NCI-H460 (cell line): Measurements from ENCODE around the gene PSTPIP1. TPM values are rescaled to one million over a fixed set of nuclear protein-coding genes. Genes with fewer than 3 reads are reported as not detected.
A peak's percentile ranks its signal among the peaks of the same experiment; 100 is the strongest.

ENCODE experiments used
- DNase-seq: peaks from one replicate; pipeline ENCODE4 v3.0.0-alpha.2; 2016; ENCODE audit warnings: low read depth; ENCODE audit errors: extremely low read depth
- total RNA-seq: library from RNA; depleted of rRNA; stranded (reverse); fragments of >200 nt; shearing (Covaris generic); gene quantifications from 2 replicates; pipeline ENCODE4 v1.2.3, GENCODE V29; 2014

PSTPIP1 gene
- total RNA-seq, 1 experiment from 2014 or later, result not detected

DNA sequence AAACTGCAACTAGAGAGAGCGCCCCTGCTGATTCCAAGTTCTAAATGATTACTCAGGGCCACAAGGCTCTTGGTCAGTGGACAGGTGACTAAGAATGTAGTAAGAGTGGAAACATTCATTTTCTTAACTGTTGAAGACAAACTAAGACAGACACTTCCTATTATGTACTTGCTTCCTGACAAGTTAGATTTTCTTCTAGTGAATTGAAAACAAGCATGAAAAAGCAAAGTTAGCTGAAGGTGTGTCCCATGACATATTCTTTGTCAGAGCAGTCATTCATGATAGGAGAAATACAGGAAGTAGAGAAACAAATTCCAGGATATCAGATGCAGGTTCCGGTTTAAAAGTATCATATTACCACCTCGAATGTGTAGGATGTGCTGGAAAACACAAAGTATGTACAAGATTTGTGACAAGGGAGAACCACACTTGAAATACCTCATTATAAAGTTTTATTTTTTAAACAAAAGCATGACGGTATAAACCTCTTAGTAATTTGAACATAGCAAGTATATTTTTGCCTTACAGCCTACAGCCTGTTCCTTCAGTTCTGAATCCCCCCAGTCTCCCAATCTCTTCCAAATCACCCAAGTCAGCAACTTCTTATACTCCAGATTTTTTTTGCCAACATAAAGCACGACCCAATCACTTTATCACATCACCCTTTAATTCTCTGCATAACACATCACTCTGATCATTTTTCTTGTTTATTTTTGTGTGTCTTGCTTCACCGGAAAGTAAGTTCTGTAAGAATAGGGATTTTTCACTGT, 69.8 kb downstream of the PSTPIP1 start:
- no peak for DNase-seq

DNA sequence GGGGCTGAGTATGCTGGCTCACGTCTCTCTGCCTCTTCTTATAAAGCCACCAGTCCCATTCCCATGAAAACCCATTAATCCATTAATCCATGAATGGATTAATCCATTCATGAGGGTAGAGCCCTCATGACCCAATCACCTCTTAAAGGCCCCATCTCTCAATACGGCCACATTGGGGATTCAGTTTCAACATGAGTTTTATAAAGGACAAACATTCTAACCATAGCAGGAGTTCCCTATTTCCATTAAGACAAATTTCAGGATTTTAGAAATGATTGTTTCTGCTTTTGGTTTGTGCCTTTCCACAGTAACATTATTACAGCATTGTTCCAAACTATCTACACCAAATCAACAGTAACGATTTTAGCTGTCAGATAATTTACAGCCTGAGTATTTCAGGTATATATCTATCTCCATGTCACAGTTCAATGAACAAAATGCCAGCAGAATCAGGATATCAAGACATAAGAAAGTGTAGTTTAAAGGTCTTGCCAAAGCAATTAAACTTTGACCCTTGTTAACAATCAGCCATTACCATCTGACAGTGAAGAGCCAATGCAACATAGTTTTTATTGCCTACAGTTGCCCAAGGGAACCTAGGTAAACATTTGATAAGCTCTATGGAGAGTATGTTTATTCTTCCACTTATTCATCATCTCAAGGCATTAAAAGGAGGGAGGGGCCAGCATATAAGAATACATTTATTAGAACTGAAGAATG, 72.2 kb downstream of the PSTPIP1 start:
- no peak for DNase-seq

DNA sequence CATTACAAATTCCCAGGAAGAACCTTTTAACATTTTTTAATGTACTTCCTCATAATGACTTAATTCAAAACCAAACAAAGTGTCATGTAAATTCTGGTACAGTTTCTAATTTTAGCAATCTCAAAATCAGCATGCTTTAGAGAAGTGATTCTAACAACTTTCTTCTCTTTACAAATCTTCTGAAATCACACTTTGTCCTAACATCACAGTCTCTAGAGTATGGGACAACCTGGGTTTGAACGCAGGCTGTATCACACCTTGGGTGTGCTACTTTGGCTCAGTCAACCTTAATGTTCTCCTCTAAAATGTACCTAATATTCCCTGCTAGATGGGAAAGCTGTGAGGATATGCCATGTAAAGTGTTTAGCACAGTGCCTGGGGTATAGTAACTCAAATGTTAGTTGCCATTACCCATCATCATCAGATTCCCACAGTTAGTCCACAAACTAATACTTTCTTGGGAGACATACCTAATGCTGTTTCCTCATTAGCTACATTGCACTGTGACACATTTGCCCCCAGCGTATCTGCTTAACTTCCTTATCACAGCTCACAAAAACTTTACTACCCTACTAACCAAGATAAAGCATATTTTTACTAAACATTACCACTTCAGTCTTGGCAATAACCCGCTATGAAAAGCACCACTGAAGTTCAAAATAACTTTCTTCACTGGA, 72.9 kb downstream of the PSTPIP1 start:
- no peak for DNase-seq

DNA sequence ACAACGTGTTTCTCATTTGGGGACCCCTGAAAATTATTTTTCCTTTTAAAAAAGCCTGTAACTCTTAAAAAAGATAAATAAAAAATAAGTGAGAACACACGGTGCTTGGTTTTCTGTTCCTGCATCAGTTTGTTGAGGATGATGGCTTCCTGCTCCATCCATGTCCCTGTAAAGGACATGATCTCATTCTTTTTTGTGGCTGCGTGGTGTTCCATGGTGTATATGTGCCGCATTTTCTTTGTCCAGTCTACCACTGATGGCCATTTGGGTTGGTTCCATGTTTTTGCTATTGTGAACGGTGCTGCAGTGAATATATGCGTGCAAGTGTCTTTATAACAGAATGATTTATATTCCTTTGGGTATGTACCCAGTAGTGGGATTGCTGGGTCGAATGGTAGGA, 73.7 kb downstream of the PSTPIP1 start:
- DNase-seq, result no peak

DNA sequence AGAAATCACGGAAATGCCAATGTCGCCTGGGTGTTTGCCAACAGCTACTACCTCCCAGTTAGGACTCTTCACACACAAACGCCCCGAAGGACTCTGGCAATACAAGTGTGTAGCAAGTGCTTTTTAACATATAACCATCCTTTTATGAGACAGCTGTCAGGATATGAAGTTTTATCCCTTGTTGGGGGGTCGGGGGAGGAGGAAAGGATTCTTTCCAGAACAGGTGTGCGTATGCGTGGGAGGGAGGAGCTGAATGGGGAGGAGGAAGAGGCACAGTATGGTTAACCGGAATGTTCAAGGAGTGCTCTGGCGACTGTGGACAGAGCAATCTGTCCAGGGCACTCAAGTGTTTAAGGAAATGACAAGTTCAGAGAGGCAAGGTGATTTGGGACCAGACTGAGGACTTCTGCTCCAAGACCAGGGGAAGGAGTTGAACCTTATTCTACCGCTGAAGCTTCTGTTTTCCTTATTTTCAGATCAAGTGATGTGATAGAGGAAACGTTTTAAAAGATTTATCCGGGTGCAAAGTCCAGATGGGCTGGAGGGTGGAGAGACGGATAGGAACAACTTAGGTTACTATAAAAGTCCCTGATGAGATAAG, 74.7 kb downstream of the PSTPIP1 start:
- no peak for DNase-seq

DNA sequence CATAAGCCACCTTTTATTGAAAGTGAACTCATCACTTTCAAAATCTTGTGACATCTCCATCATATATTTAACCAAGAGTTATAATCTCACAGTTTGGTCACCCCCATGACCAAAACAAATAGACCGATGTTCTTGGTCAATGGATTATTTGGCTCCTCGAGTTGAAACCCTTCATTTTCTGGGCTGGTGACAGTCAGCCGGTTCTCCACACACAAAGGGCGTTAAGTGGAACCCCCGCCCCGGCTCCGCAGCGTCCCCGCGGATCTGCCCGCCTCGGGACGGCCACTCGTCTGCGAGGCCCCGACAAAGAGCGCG, 75.2 kb downstream of the PSTPIP1 start:
- DNase-seq, result no peak

DNA sequence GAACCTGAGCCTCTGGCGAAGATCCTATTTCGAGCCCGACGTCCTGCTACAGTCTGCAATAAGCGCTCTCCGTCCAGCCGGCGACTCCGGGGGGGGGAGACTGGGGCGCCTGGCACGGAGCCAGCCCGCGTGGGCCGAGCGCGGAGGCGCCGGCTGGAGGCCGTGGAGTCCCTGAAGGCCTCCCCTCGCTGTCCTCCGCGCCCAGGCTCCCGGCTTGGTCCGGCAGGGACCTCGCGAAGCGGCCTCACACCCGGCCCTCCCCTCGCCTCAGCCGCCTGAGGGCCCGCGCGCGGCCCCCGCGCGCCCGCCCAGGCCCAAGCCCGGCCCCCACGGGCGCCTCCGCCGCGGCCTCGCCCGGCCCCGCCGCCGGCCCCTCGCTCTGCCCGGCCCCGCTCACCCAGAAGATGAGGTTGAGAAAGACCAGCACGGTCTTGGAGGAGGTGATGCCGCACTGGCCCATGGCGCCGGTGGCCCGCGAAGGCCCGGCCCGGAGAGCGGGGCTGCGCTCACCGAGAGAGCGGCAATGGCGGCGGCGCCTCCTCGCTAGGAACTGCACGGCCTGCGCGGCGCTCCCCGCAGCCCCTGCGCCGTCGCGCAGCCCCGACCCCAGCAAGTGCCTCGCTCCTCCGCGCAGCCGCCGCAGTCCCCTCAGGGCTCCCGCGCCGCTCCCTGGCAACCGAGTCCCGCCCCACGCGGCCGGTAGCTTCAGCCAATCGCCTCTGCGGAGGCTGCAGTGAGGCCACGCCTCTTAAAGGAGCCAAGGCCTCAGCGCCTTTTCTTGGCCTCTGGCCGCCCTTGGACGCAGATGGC, 75.8 kb downstream of the PSTPIP1 start, which contains the start of gene TSPAN3:
Gene TSPAN3 (minus strand): TSS at position 615 of the 810 bp plus-strand sequence. CDS start 155 bp downstream, at position 460.
- DNase-seq, result peak; percentile 85

DNA sequence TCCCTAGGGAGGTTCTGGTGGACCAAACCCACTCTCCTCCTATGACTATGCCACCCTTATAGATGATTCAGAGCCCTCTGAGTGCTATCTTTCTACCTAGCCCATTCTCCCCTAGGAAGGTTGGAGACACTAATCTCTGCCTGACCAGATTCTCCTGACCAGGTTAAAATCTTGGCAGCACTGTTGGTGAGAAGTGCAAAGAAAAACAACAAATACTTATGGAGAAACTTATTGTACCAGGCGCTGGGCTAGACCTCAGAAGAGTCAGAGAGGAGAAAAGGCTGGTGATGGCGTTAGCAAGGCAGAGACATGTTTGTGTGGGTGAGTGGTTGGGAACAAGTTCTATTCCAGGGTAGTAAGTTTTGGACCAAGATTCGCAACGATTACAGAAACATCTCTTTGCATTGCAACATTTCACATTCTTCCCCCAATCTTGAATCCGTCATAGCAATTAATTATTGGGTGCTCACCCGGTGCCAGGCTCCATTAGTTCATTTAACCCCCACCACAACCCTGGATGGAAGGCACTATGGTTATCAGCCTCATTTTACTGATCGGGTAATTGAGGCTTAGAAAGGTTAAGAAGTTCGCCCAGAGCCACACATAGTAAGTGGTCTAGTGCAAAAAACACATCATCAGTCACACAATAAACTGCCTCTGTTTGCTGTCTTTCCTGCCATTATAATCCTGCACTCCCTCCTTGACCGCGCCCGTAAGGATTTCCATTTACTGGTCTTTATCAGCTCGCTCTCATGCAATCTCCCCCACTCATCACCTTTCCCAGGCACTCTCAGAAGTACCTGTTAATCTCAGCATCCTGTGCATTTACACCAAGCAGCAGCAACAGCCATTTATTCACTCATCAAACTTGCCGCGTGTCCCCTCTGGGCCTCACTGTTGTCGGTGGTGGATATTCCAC, 76.6 kb downstream of the PSTPIP1 start:
- no peak for DNase-seq

DNA sequence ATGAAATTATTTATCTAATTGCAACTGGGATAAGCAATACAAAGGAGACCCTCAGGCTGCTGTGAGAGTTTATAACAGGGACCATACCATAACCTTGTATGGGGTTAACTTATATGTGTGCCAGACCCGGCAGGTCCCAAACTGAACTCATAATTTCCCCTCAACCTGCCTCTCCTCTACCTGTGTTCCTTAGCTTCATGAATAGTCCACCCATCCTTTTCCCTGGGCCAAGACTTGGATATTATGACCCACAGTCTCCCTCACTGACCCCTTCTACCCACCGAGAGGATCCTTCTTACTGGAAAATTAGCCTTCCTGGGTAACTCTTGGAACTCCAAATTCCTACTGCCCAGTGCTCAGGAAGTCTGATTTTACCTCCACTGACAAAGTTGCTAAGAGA, 79.4 kb downstream of the PSTPIP1 start:
- DNase-seq, result no peak

DNA sequence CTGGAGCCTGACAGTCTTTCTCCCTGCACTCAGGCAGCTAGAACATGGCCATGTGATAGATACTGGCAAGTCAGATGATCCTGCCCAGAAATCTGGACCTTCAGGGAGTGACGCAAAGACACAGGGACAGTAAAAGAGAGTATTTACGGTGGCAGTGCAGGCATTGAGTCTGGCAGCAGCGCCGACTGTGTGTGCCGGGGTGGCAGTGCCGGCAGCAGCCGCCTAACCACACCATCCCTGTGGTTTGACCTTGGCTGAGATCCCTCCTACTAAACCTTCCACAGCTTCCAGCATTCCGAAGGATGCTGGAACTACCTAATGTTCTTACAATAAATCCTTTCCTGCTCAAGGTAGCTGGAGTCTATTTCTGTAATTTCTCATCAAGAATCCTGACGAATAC, 80.6 kb downstream of the PSTPIP1 start:
- no peak for DNase-seq

DNA sequence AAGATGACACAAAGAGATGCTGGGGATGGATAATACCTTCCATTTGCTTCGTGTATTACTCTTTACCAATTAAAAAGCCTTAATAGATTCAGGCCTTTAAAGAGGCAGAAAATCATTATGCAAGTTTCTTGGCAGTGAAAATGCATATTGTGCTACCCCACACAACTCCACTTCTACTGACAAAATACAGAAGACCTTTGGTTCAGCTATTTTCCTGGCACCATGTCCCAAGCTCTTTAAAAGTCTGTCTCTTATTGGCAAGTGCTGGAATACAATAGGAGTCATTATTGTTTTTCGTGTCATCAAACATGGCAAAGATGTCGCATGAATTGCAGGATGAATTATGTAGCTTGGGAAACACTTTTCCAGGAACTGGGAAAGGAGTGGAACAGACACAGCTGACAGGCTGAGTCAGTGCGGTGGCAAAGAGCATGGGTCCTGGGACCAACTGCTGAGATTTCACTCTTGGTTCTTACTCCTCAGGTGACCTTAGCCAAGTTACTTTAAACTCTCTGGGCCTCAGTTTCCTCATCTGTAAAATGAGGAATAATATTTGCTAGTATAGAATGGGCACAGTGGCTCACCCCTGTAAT, 81.5 kb downstream of the PSTPIP1 start:
- DNase-seq, result no peak

DNA sequence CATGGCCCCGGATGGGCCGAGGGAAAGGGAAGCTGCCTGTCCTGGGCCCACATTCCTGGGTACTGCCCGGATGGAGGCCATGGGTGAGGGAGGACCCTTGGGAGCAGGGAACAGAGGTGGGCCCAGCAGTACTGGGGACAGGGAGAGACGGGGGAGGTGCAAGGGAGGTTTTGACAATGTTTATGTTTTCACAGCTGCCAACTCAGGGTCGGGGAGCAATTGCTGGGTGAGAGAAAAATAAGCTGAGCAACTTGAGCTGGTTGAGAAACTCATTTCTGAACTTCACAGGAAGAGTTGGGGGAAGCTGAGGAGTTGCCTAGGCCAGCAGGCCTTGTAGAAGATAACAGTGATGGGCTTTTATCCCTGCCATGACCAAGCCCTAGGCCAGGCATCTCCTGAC, 87.0 kb downstream of the PSTPIP1 start:
- no peak for DNase-seq

DNA sequence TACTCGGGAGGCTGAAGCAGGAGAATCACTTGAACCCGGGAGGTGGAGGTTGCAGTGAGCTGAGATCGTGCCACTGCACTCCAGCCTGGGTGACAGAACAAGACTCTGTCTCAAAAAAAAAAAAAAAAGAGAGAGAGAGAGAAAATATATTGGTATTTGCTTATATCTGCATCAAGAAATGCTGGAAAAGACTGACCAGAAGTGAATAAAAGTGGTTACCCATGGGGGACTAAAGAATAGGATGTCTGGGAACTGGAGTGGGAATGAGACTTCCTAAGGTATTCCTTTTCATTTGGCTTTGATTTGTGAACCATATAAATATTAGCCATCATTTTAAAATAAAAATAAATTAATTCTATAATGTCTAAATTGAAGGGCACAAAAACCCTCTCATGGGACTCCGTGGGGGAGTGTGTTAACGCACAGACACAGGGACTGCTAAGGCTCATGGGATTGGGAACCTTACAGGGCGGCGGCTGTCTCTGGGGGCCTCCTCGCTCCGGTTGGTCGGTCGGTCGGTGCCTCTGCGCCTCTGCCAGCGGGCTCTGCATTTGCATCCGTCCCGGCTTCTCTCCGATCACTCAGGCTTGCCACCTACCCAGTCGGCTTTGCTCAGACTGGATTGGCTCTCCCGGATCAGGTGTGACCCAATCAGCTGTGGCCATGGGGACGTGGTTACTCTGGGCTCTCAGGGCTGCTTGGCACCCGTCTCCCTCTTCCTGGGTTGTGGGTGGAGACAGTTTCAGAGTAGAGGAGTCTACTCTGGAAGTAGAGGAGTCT, 88.6 kb downstream of the PSTPIP1 start:
- peak; percentile 78 for DNase-seq

DNA sequence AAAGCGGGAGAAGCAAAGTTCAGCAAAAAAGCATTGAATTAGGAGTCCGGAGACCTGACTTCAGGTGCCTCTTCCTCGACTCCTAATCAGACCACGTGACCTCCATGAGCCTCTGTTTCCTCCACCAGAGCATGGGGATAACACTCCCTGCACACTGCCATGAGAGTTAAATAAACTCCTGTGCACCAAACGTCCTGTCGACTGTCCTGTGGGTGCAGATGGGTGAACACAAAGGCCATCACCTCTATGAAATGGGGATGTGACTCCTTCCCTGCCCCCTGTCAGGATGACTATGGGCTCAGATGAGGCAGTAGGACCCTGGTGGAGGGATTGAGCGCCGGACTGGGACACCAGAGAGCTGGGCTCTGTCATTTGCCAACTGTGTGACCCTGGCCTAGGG, 89.5 kb downstream of the PSTPIP1 start:
- no peak for DNase-seq

DNA sequence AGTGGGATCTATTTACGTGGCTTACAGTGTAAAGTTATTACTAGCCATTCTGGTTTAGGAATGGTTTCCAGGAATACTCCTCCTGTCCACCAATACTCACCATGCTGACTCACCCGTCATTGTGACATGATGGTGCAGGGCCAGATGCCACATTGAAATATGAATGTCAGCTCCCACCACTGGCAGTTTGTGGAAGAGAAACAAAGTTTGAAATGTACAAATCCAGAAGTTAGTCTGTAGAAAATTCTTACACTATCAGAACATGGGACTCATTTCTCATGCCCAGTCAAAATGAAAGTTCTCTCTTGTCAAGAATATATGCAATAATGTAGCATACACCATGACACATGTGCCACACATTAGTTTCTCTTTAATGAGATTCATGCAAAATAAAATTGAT, 90.4 kb downstream of the PSTPIP1 start:
- no peak for DNase-seq
